HG02571 (cell line): ENCODE data around the gene UGT1A3.

Source experiments
- ATAC-seq: cut with Tn5 transposase; IDR thresholded peaks from one replicate; pipeline ENCODE4 v1.9.1; 2021; ENCODE audit warnings: mild to moderate bottlenecking, moderate library complexity; ENCODE audit not compliant: unreplicated experiment

UGT1A3 gene

DNA sequence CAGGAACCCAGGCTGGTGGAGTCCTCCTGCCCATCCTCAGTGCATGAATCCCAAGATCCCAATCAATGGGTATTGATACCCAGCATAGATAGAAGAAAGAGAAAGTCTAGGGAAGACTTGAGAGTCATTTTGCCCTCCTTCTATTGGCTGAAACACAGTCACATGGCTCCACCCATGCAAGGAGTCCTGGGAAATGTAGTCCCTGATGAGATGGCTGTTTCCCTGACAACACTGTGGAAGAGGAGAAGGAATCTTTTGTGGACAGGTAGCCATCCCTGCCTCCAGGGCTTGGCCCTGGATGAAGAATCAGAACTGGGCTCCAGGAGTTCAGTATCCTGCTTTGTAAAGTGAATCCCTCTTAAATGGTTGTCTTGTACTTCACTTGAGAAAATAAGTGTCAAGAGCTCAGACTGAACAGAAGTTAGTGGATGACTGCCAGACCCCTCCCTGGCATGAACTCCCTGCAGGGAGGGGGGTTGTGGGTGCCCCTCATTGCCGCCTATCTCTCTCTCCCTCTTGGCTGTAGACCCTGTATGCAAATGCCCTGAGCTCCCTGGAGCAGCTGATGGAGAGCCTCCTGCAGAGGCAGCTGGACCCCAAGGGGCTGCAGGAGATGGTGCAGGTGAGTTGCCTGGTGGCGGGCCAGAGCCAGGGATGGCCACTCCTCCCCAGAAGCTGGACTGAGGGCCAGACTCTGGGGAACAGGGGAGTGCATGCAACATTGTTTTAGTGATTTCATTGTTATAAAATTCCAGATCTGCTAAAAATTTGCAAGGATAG, 85.4 kb downstream of the UGT1A3 start:
- ATAC-seq = no peak

DNA sequence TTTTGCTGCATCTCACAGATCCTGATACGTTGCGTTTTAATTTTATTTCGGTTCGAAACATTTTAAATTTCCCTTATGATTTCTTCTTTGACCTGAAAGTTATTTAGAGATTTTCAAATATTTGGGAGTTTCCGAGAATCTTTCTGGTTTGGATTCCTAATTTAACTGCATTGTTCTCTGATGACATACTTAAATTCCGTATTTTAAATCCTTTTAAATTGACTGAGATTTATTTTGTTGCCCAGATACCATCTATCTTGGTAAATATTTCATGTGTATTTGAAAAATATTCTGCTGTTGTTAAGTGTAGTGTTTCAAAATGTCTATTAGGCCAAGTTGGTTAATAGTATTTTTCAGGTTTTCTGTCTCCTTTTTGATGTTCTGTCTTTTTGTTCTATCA, 87.0 kb downstream of the UGT1A3 start:
- ATAC-seq = no peak

DNA sequence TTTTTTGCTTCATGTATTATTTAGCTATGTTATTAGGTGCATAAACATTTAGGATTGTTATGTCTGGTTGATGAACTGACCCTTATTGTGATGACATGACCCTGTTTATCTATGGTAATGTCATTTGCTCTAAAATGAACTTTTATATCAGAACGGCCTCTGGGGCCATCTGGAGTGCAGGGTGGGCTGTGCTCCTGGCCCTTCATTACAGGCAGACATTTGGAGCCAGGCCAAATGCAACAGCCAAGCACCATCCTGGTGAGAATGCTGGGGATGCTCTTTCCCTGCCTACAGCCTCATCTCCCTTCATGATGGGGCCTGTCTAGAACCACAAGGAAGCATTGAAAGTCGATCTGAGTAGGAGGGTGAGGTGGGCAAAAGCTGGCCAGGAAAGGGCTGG, 87.5 kb downstream of the UGT1A3 start:
- ATAC-seq = no peak

DNA sequence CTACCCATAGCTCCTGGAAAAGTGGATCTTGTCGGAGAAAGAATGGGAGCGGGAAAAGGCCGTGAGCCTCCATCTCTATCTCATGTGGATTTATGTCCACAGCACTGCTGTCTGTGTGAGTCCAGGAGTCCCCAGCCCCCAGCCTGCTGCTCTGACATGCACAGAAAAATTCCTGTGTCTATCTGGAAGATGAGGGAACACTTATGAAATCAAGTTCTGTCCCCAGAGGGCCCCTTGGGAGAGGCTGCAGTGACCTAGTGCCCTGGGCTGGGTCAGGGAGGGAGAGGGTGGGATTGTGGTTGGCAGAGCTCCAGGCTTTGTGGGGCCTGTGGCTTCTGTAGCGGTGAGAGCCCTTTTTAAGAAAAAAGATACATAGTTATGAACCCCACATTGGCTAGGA, 87.9 kb downstream of the UGT1A3 start:
- ATAC-seq = no peak

DNA sequence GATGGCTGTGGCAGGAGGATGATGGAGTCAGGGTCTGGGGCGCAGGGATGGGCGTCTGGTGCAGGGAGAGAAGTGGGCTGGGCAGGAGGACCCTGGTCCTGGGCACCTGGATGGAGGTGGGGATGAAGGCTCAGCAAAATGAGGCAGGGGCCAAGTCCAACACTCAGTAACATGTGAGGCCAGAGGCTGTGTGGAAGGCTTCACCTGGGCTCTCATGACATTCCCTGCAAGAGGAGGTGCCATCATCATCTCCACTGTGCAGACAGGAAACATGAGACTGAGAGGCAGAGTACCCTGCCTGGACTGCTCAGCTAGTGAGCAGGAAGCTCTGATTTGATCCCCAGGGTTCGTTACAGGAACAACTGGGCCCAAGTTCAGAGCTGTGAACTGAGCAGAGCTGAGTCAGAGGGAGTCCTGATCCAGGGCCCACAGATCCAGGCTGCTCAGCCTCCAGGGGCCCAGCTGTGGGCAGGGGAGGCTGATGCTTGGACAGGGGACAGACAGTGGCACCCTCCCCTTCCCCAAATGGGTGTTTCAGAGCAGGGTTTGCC, 88.6 kb downstream of the UGT1A3 start:
- no peak for ATAC-seq

DNA sequence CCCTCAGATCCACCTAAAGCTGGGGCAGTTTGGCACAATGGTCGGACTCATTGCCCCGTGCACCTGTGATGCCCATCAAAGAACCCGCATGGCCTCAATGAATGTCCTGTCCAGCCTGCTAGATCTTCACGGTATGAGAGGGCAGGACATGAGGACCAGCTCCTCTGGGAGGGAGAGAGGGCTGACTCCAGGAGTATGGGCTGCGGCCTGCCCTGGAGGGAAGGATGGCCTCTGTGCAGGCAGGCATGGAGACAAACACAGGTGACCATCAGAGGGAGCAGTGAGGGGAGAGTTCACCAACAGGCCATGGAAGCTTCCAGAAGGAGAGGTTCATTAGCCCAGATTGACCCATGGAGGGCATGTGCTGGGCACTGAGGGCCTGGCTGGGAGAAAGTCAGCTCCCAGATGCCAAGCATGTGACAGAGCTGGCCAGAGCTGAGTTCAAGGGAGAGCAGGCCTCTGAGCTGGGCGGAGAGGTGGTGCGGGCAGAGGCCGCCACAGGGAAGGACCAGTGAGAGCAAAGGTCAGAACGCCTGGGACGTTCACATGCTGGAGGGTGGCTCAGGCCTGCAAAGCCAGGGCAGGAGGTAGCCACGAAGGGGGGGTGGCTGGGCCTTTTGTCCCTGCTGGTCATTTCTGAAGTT, 89.3 kb downstream of the UGT1A3 start:
- no peak for ATAC-seq

DNA sequence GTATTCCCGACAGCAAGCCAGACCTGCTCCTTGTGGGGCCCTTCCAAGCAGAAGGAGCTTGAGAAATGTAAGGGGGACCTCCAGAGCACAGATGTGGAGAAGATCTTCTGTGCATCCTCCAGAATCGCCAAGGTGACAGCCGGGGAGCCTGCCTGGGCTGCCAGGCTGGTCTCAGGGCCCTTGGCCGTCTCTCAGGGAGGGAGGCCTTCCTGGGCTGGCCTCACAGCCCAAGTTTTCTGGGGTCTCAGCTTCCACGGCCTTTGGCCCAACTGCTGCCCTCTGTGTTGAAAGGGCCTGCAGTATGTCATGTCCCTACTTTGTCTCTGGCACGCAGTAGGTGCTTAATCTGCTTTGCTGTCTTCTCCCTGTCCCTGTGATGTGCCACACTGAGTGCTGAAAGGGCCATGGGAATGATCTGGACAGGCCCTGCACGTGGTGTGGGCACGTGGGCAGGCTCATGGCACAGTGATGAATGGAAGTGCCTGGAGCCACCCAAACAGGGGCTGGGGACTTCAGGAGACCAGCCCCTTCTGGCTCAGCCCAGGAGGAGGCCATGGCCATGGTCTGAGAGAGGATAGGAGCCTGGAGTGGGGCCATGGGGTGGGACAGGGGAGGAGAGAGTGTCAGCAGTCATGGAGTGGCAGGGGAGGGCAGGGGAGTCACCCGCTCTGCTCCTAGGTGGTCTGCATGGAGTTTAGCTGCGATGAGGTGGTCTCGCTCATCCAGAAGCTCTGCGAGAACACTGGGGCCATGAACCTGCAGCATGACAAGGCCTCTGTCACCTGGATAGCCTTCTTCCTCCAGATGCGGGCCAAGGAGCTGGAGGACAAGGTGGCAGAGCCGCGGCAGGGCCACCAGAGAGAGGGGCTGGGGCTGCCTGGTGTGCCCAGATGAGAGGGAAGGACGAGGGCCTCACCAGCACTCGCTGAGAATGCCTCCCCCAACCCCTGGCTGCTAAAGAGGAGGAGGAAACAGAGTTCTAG, 90.1 kb downstream of the UGT1A3 start:
- ATAC-seq = no peak

DNA sequence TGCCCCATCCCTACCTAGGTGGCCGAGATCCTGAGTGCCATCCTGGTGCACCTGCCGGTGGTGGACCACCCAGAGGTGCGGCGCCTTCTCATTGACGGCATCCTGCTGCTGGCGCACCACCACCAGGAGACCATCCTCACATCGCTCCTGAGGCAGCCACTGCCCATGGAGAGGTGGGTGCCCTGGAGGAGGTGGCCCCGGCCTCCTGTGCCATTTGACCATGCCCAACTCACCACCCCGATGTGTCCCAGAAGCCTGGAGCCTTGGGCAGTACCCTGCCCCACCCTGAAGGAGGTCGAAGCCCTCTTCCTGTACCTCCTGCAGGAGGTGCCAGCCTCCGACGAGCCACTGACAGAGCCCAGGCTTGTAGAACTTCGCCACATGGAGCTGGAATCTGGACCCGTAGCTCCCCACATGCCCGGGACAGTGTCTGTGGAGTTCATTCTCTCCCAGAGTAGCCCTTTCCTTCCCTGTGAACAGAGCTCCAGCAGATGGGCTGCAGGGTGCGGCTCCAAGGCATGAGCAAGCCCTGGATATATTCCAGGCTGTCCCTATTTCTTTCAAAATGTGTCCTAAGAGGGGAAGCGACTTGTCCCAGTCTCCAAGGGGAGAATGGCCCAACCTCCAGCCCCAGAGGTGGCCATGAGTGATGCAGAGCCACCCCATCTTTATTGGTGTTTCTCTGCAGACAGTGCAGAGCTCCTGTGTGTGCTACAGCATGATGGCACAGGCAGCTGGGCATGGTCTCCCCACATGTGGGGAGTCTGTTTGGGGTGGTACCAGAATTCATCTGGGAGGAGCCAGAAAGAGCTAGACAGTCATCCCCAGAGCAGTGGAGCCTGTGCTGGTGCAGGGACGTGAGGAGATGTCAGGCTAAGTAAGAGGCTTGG, 91.3 kb downstream of the UGT1A3 start:
- no peak for ATAC-seq

DNA sequence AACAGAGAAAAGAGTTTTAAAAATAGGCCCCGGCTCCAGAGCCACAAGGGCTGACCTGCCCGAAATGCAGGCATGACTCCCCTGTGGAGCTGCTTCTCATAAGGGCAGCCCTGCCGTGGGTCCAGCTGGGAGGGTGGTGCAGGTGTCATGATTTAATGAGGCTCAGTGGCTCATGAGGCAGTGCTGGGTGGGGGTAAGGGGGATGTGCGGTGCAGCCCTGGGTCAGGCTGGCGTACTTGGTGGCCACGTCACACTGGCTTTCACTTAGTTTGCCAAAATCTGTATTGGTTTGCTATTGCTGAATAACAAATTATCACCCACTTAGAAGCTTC, 91.9 kb downstream of the UGT1A3 start:
- no peak for ATAC-seq

DNA sequence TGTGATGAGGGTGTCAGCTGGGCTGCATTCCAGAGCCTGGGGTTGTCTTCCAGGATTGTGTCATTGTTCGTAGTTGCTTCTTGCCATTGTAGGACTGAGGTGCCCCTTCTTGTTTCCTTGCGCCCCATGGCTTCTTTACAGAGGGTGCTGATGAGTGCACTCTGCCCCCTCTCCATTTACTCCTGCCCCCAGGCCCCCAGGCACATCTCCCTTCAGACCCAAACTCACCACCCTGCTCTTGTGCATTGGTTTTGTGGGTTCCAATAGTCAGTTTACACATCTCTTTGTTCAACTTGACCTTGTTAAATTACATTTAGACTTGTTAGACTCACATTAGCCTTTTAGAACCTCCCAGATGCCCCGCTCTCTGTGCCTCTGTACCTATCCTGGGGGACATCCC, 92.4 kb downstream of the UGT1A3 start:
- ATAC-seq = no peak

DNA sequence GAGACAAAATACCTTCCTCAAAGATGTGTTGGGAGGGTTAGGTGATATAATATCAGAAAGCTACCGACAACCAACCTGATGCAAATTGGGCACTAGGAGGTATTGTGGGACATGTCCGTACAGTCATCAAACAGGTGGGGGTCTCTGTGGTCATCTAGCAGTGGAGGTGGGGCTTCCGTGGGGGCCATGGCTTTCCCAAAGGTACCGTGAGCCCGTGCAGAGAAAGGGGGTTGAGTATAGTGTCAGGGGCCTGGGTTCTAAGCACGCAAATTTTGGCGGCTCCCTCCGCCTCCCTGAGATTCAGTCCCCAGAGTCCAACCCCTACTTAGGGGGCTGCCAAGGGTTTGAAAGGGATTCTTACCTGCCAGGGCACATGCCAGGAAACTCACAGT, 92.9 kb downstream of the UGT1A3 start:
- ATAC-seq = no peak

DNA sequence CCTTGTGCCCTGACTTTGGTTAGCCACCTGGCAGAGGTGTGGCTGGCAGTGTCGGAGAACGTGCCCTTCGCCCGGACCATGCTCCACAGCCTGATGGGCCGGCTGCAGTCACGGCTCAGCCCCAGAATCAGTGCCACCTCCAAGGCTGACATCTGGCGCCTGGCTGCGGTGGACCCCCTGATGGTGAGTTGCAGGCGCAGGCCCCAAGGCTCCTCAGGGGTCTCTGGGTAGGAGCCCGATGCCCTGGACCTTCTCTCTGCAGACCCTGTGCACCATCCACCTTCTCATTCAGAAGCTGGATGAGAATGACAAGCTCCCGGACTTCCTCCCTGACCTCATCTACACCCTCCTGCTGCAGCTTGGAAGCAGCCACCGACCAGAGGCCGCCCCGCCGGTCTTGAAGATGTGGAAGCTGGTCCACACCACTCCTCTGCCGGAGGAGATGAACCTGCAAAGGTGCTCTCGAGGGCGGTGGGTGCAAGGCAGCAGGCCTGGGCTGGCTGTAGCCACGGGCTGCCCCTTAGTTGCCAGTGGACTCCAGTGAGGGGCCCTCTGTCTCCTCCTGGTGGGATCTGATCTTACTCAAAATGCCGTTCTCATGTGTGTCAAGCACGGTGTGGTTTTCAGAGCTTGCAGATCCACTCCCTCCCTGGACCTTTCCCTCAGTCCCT, 93.4 kb downstream of the UGT1A3 start:
- ATAC-seq = no peak
